ENCODE measurements around the gene UCN2.

UCN2 gene

GRCh38 chr3:48588230-48588629, 24.6 kb upstream of the UCN2 start:
- DNase-seq = no peak

GRCh38 chr3:48587686-48588085, 24.1 kb upstream of the UCN2 start:
- no peak for DNase-seq

GRCh38 chr3:48585411-48585810, 21.8 kb upstream of the UCN2 start:
- DNase-seq = no peak

- DNase-seq = no peak
Measured at GRCh38 chr3:48584836-48585235, 21.3 kb upstream of the UCN2 start.

DNA sequence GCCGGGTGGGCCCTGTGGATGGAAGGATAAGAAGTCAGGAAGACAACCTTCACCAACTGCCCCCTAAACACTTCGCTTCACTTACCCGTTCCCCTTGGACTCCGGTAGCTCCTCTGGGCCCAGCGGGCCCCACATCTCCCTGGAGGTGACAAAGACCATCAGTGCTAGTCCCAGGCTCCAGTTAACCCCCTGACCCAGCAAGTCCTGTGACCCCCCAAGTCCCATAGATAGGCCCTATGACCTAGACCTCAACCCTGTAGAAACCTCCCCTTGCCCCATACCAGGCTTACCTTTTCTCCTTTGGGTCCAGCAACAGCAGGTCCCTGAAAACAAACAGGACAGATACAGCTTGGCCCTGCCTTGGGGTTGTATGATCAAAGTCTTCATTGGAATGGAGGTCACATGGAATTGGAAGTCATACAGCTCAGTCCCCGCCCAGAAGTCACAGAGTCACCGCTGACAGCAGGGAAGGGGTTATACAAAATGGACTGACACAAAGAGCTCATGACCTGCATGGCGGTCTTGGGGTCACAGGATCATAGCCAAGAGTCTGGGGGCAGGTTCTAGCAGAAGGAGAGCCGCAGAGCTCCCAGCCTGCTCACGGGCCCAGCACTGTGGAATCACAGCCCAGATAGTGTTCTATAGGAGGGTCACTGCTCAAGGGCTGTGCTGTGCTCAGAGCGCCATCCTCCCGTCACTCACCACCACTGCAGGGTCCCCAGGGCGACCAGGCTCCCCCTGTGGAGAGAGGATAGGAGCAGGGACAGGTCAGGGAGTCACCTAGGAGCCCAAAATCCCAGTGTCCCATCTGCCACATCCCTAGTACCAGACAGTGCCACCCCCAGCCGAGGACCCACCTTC, 18.3 kb upstream of the UCN2 start:
- no peak for DNase-seq

DNA sequence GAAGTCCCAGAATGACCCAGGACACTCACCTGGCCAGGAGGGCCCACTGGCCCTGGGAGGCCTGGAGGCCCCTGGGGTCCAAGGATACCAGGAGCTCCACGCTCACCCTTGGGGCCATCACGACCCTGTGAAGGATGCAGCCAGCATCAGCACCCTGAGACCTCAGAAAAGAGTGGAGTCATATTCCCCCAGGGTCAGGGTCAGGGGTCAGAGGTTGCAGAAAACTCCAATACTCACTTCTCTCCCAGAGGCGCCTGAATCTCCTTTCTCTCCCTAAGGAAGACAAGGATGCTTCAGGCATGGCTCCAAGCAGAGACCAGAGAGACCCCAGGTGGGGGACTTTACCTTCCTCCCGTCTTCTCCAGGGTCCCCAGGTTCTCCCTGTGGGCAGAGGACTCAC, 13.1 kb upstream of the UCN2 start:
- DNase-seq = no peak

DNA sequence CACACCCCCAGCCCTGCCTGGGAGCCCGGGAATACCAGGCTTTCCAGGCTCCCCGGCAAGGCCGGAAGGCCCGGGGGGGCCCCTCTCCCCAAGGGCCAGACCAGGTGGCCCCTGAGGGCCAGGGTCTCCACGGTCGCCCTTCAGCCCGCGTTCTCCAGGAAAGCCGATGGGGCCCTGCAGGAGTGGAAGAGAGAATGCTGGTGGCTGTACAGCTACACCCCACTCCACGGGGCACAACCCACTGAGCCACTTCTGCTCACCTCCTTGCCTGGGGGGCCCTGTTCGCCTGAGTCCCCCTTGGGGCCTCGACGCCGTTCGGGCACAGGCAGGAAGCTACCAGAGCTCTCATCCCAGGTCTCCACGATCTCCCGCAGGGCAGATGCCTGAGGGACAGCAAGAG, 11.8 kb upstream of the UCN2 start:
- no peak for DNase-seq

DNA sequence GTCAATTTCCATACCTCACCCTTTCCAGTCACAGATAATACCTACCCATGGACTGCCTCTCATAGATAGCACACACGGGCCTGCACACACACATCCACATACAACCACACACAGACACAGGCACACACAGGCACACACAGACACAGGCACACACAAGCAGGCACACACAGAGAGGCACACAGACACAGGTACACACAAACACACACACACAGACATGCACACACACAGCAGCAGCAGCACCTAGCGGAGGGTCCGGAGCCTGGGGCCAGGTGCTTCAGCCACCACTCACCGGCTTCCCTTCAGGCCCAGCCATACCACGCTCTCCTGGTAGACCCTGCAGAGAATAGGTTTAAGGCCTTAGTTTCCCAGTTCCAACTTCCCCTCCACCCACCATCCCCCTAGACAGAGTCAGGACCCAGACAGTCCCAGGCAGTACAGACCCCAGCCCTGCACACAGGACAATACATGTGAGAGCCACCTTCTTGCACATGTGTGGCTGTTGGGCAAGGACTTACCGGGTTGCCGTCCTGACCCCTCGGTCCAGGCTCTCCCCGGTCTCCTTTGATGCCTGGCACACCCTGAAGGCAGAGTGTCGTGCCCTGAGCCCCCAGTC, 10.5 kb upstream of the UCN2 start:
- DNase-seq = no peak

DNA sequence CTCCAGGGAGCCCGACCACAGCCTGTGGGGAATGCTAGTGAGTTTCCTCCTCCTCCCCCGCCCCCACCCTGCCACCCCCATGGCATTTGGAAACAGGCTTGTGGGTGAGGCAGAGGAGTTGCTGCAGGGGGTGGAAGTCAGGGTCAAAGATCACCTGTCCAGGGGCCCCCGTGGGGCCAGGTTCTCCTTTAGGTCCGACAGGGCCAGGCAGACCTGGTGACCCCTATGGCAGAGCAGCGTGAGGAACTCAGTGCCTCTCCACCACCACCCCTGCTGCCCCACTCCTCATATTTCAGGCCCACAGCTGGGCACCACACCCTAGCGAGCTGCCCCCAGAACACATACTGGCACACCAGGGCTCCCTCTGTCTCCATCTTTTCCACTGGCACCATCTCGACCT, 8.9 kb upstream of the UCN2 start:
- DNase-seq = no peak

DNA sequence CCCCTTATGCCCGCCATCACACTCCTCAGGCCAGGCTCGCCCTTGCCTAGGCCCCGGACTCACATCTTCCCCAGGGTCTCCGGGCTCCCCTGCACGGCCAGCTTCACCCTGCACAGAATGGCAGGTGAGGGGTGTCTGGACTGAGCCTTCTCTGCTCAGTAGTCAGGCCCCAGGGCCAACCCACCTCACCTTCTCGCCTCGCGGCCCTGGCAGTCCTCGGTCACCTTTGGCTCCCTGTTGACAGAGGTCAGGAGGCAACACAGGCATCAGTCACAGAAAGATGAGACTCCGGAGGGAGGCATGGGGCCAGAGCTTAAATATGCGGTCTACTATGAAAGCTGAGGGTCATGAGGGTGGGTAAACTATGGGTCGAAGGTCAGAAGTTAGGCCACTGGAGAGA, 8.4 kb upstream of the UCN2 start:
- DNase-seq = no peak

GRCh38 chr3:48569808-48570450, 6.3 kb upstream of the UCN2 start:
- no peak for DNase-seq

DNA sequence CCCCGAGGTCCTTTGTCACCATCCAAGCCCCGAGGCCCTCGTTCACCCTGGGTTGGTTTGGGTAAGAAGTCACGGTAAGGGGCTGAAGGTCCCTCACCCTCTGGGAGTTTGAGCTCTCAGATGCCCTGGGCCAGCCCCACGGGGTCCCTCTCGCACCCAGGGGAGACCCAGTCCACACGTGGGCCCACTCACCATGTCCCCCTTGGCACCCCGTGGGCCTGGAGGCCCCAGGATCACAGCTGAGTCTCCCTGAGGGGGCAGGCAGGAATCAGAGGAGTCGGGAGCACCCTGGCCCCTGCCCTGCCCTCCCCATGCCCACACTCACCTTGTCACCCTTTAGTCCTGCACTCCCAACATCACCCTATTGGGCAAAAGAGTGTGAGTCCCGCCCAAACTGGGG, 5.8 kb upstream of the UCN2 start:
- DNase-seq = no peak

DNA sequence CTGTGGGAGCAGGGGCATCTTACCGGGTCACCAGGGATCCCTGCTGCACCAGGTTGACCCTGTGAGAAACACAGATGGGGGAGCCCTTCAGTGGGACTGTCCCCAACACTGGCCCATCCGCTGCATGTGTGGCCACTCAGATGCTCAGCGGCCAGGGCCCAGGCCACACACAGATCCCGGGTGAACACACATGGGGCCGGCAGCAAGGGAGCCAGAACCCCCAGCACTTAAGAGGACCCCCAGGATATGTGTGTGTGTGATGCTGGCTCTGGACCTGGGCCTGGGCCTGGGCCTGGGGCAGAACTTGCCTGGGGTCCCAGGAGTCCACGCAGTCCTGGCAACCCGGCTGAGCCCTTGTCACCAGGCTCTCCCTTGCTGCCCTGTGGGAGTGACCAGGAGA, 4.9 kb upstream of the UCN2 start:
- no peak for DNase-seq

DNA sequence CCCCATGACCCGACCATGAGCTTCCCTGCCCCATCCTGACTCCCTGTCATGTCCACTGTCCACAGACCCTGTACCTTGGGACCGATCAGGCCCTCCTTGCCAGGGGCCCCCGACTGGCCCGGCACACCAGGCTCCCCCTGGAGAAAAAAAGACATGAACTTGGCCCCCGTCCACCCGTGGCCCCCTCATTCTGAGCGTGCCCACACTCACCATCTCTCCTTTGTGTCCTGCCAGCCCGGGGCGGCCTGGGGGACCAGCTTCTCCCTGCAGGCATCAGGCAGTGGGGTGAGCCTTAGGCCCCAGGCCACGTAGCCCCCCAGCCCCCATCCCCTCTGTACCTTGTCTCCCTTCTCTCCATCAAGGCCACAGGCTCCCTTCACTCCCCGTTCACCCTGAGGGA, 3.9 kb upstream of the UCN2 start:
- no peak for DNase-seq

DNA sequence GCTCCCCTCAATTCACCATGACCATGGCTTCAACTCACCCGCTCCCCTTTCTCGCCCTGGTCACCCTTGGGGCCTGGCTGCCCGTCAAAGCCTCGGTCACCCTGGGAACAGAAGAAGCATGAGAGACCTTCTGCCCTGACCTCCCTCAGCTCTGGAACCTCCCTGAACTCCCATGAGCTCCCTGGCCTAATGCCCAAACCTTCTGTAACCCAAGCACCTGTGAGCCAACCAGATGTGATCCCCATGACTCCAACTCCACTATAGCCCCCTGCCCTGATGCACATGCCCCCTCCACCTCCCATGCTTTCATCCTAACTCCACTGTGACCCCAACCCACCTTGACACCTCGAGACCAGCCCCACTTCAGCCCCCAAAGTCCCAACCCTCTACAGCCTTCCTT, 3.5 kb upstream of the UCN2 start:
- DNase-seq = no peak

DNA sequence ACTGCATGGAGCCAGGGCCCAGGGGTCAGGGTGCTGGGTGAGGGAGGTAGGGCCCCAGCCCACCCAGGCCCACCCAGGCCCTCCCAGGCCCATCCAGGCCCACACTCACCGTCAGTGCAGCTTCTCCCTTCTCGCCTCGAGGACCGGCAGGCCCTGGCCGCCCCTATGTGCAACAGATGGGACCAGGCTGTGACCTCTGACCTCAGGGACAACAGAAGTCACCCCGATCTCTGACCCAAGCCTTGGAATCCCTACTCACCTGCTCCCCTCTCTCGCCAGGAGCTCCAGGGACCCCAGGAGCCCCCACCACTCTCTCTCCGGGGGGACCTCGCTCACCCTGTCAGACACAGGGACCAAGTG, 2.8 kb upstream of the UCN2 start:
- DNase-seq = no peak

- no peak for DNase-seq
Measured at GRCh38 chr3:48565591-48566400, 2.2 kb upstream of the UCN2 start.

GRCh38 chr3:48565186-48565585, 1.6 kb upstream of the UCN2 start:
- no peak for DNase-seq

DNA sequence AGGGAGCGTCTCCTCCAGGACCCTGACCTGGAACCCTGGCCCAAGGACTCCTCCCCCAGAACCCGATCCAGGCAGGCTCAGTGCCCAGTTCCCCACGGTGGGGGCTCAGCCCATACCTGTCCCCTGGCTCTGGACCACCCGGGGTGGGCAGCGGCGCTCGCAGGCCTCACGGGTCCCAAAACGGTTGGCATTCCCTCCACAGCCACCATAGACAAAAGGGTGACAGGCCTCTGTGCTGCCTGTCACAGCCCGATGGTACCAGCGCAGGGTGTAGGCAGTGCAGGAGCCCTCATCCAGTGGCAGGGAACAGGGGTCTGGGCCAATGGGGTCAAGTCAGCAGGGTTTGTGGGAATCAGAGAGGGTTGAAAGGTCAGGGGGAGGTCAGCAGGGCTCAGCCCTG, 1.1 kb upstream of the UCN2 start:
- DNase-seq = no peak

GRCh38 chr3:48564022-48564421, 441 bp upstream of the UCN2 start:
- no peak for DNase-seq

- DNase-seq = no peak
Measured at GRCh38 chr3:48562367-48563095, 1.1 kb downstream of the UCN2 start.

- no peak for DNase-seq
Measured at GRCh38 chr3:48561045-48561736, 2.4 kb downstream of the UCN2 start.
